Testis (tissue), 5 donors: ENCODE data around the gene SFTPA2. TPM values are rescaled to one million over a fixed set of nuclear protein-coding genes. Genes with fewer than 3 reads are reported as not detected.
A peak's percentile ranks its signal among the peaks of the same experiment; 100 is the strongest.

ENCODE experiments used
- DNase-seq: peaks from one replicate; pipeline ENCODE4 v3.0.0-alpha.2; 2019
- H3K27ac ChIP-seq, 2 donors: fragments of 200-600 bp; sonication (generic); one replicate each; pipeline ENCODE4 v1.5.1; 2019
- H3K27me3 ChIP-seq: fragments of 200-600 bp; sonication (generic); one replicate; pipeline ENCODE4 v1.5.1; 2019
- H3K36me3 ChIP-seq: fragments of 200-600 bp; sonication (generic); one replicate; pipeline ENCODE4 v1.5.1; 2017; ENCODE audit warnings: low read depth; ENCODE audit errors: missing control alignments
- H3K4me1 ChIP-seq: fragments of 200-600 bp; sonication (generic); one replicate; pipeline ENCODE4 v1.5.1; 2019
- H3K4me3 ChIP-seq, 2 donors: fragments of 200-600 bp; sonication (generic); one replicate each; pipeline ENCODE4 v1.5.1; 2017 to 2019
- H3K9me3 ChIP-seq: fragments of 200-600 bp; sonication (generic); one replicate; pipeline ENCODE4 v1.5.1; 2017
- CTCF ChIP-seq, 3 experiments: fragments of 450-650 bp in 2 of 3; fragments of 200-600 bp in 1 of 3; sonication (generic) in 1 of 3; IDR thresholded peaks; one replicate each; pipeline ENCODE4 v1.5.1; 2016 to 2019; ENCODE audit warnings: antibody characterized with exemption in 3 of 3, mild to moderate bottlenecking in 2 of 3, moderate library complexity in 1 of 3
- POLR2A ChIP-seq: fragments of 450-650 bp; IDR thresholded peaks from one replicate; pipeline ENCODE4 v1.6.1; 2017; ENCODE audit warnings: antibody characterized with exemption, mild to moderate bottlenecking, moderate library complexity
- WGBS, 2 donors: methylation state at CpG; one replicate each; pipeline ENCODE4 v1.1.5; 2018; 5-methylcytosine and 5-hydroxymethylcytosine counted together
- intact Hi-C: fragments of 100-400 bp; cut with DNase I; formaldehyde crosslinking; loops from one replicate; pipeline ENCODE4 v1.15.1; 2023; ENCODE audit warnings: low total_unique reads
- long read RNA-seq, 2 donors: transcript quantifications; one replicate each; lab custom pipeline, GENCODE V29; 2026
- polyA plus RNA-seq: library from polyadenylated mRNA; stranded (reverse); fragments of 350-450 nt; fragmentation: Illumina TruSeq; extraction: RNeasy Lipid Tissue Mini Kit (QIAGEN cat#74804); gene quantifications from one replicate; pipeline ENCODE4 v1.2.3, GENCODE V29; 2014; ENCODE audit warnings: low read depth, low replicate concordance; ENCODE audit not compliant: insufficient read depth
- total RNA-seq, 2 donors: library from RNA; depleted of rRNA; stranded (reverse); fragments of >200 nt; gene quantifications; one replicate each; pipeline ENCODE4 v1.2.3, GENCODE V29; 2016

Gene SFTPA2
- under 1 TPM in 1 of 2 donors, not detected in 1; 0.31 TPM for total RNA-seq
- polyA plus RNA-seq, result not detected
- long read RNA-seq, donor 1, result 0 reads
- long read RNA-seq, donor 2, result 0 reads

- no peak for TF ChIP-seq CTCF (IDR thresholded peaks at IDR 0.05)
- no peak for TF ChIP-seq POLR2A
Observed at GRCh38 chr10:79560160-79560709, at the start of gene SFTPA2. TSS of gene SFTPA2 (minus strand) at chr10:79560407. CDS start at chr10:79559483, 924 bp downstream.

GRCh38 chr10:79608505-79609375, 48.5 kb upstream of the SFTPA2 start:
- 66 to 67% methylated on average over 20 of the region's 20 CpGs for WGBS, 2 donors
- intact Hi-C loops, result no loop called here
- TF ChIP-seq CTCF (IDR thresholded peaks at IDR 0.05), result peak; percentile 14 to 50 (median 23)
- TF ChIP-seq POLR2A, result no peak

More at GRCh38 chr10:79560160-79560709, at the start of gene SFTPA2:
- H3K27me3 ChIP-seq, result no peaks in the 10 kb centered on the region
- H3K27ac ChIP-seq, result no peak within 1 kb of the TSS
- 92 to 100% methylated on average over 1 of the region's 1 CpG for WGBS, 2 donors
- no peak within 1 kb of the TSS for H3K4me3 ChIP-seq
- no peak for DNase-seq
- H3K36me3 ChIP-seq, result no peaks in the 10 kb centered on the region
- intact Hi-C loops, result no loop called here
- no peaks in the 10 kb centered on the region for H3K9me3 ChIP-seq
- no peaks in the 10 kb centered on the region for H3K4me1 ChIP-seq

GRCh38 chr10:79605308-79605707, 45.1 kb upstream of the SFTPA2 start:
- H3K4me1 ChIP-seq, result no peaks in the 10 kb centered on the region
- no peak overlapping the region for H3K27ac ChIP-seq
- no peaks in the 10 kb centered on the region for H3K9me3 ChIP-seq
- TF ChIP-seq POLR2A, result no peak
- no peak for TF ChIP-seq CTCF (IDR thresholded peaks at IDR 0.05)
- intact Hi-C loops, result no loop called here
- no peak for DNase-seq
- H3K36me3 ChIP-seq, result no peaks in the 10 kb centered on the region
- H3K4me3 ChIP-seq, result no peak overlapping the region
- H3K27me3 ChIP-seq, result no peaks in the 10 kb centered on the region

More at GRCh38 chr10:79608505-79609375, 48.5 kb upstream of the SFTPA2 start:
- Histone ChIP-seq H3K4me1 (no peaks in the 10 kb centered on the region), H3K27me3 (no peaks in the 10 kb centered on the region), H3K9me3 (no peaks in the 10 kb centered on the region), H3K4me3 (no peak overlapping the region), H3K27ac (no peak overlapping the region), H3K36me3 (no peaks in the 10 kb centered on the region)
- DNase-seq, result peak; percentile 30

GRCh38 chr10:79604294-79604693, 44.1 kb upstream of the SFTPA2 start:
- 89 to 94% methylated on average over 1 of the region's 1 CpG for whole genome bisulfite sequencing, 2 donors
- Histone ChIP-seq H3K9me3 (no peaks in the 10 kb centered on the region), H3K27me3 (no peaks in the 10 kb centered on the region), H3K4me3 (no peak overlapping the region), H3K4me1 (no peaks in the 10 kb centered on the region), H3K36me3 (no peaks in the 10 kb centered on the region), H3K27ac (no peak overlapping the region)
- DNase-seq, result no peak
- intact Hi-C loops, result no loop called here
- TF ChIP-seq CTCF (IDR thresholded peaks at IDR 0.05), result no peak
- no peak for TF ChIP-seq POLR2A
